HL-60/S4 (cell line): ENCODE data around the gene CBFA2T2.

Source experiments
- in situ Hi-C: fragments of 300-500 bp; cut with MboI; formaldehyde crosslinking; loops from 2 replicates; pipeline ENCODE4 v1.14.3; 2022; ENCODE audit warnings: low sequenced_read_pairs

CBFA2T2 gene

GRCh38 chr20:33660685-33661058, 170.8 kb downstream of the CBFA2T2 start:
- in situ Hi-C loops, result loop anchor here (10.0 kb wide), 1 partner anchor 196 kb away; no protein-coding TSS in a partner anchor

DNA sequence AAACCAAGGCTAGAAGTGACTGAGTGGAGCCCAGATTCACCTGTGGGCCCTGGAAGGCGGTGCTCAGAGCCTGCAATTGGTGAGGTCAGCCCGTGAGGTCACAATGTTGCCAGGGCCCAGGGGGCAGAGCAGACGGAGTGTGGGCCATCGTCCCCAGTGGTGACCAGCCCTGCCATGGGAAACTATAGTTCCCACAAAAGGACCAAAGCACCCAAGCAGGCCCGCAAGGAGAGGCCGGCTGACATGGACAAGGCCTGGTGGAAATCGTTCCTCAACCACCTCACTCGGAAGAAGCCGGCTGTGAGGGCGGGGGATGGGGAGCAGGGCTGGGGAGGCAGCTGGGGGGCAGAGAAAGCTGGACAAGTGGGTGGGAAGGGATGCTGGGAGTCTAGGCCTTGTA, 172.3 kb downstream of the CBFA2T2 start, which contains the start of gene C20orf144:
Gene C20orf144 (plus strand): TSS at position 156 of the 400 bp plus-strand sequence. CDS start 19 bp downstream, at position 175.
- in situ Hi-C loops, result loop anchor here (10.0 kb wide), 1 partner anchor 197 kb away; no protein-coding TSS in a partner anchor

DNA sequence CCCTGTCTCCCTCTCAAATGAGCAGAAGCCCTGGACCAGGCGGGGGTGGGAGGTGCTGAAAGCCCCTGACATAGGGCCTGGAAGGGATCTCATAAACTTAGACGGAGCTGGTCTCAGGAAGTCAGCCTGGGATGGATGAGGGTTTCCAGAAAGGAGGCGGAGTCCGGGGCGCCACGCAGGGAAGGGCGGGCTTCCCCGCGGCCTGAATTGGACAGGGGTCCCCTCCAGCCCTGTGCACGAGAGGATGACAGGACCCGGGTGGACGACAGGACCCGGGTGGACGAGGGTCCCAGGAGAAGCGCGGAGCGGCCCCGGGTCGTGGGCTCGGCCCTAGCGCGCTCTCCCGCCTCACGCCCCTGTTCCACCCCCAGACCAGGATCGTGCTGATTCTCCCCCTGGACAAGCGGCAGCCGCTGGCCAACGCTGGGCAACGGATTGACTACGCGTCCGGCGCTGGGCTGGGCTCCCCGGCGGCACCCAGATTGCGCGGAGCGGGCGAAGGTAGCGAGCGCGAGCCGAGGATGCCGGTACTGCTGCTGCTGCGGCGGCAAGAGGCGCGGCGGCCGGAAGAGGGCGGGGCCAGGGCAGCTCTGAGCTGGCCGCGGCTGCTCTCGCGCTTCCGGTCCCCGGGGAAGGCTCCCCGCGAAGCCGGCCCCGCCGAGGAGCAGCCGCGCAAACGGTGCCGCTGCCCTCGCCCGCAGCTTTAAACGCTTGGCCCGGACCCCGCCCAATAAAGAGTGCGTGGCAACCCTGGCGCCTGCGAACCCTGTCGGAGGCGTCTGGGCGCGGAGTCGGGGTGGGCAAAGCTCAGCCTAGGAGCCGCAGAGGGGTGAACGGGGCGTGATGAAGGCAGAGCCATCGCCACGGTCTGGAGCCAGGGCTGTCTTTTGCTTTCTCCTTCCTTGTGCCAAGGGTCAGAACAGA, 173.5 kb downstream of the CBFA2T2 start:
- in situ Hi-C loops, result loop anchor here (10.0 kb wide), 1 partner anchor 199 kb away; no protein-coding TSS in a partner anchor

DNA sequence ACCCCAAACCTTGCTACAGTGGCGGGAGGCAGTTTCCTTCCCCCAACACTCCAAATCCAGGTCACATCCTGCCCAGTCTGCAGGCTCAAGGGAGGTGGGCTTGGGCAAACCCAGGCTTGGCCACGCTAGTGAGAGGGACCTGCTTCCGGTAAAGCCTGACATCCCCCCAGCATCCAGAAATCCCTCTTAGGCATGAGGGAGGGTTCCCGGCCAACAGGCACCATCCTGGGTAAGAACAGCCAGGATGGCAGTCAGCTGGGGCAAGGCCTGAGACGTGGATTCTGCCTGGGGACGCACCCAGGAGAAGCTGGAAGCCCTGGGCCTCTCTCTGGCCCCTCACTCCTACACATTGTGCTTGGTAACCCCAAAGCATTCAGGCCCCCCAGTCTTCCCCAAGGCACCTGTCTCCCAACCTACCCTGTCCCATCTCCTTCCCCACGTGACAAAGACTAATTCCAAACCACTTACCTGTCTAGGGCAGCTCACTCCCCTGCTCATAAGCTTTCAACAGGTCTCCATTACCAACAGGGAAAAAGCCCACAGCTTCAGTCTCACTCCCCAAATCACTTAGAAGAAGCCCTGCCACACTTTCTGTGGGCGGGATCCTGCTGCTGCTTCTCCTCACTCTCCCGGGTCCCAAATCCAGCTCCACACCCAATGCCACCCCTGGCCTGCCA, 174.3 kb downstream of the CBFA2T2 start:
- in situ Hi-C loops, result loop anchor here (10.0 kb wide), 1 partner anchor 199 kb away; no protein-coding TSS in a partner anchor

DNA sequence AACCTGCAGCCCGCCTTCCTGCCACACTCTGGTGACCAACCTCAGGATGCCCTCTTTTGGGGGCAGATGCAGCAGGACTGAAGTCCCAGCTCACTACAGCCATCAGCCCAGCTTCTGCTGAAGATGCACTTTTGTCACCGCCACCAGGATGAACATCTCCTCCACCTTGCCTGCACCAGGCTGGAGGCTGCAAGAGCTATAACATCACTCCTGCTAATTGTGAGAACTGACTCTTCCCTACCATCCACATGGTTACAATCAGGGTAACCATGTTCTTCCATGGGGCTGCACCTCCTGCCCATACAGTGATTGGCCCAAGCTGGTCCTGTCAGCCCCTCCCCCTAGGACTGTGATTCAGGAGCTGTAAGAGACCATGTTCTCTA, 174.9 kb downstream of the CBFA2T2 start:
- in situ Hi-C loops, result loop anchor here (10.0 kb wide), 1 partner anchor 200 kb away; no protein-coding TSS in a partner anchor

- in situ Hi-C loops, result loop anchor here (10.0 kb wide), 1 partner anchor 202 kb away; no protein-coding TSS in a partner anchor
Observed at GRCh38 chr20:33666293-33667244, 176.7 kb downstream of the CBFA2T2 start, which contains the start of gene ACTL10. Gene ACTL10 (plus strand): TSS chr20:33666943. CDS start chr20:33667498, 555 bp downstream.

- in situ Hi-C loops, result loop anchor here (10.0 kb wide), 1 partner anchor 202 kb away; no protein-coding TSS in a partner anchor
Observed at GRCh38 chr20:33667245-33667675, 177.4 kb downstream of the CBFA2T2 start.

DNA sequence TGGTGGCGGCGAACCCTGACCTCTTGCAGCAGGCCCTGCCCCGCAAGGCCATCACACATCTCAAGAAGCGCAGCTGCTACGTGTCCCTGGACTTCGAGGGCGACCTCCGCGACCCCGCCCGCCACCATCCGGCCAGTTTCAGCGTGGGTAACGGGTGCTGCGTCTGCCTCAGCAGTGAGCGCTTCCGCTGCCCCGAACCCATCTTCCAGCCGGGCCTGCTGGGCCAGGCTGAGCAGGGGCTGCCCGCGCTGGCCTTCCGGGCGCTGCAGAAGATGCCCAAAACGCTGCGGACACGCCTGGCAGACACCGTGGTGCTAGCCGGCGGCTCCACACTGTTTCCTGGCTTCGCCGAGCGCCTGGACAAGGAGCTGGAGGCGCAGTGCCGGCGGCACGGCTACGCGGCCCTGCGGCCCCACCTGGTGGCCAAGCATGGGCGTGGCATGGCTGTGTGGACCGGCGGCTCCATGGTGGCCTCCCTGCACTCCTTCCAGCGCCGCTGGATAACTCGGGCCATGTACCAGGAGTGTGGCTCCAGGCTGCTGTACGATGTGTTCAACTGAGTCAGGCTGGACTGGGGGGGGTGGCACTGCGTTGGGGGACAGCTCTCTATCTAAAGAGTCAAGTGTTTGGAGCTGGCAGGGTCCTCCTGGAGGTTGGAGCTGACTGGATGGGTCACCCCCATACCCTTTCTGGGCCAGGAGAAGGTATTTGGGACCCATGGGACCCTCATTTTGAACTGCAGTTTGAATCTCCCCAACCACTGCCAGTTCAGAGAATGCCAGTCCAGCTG, 178.0 kb downstream of the CBFA2T2 start:
- in situ Hi-C loops, result loop anchor here (10.0 kb wide), 1 partner anchor 203 kb away; no protein-coding TSS in a partner anchor

DNA sequence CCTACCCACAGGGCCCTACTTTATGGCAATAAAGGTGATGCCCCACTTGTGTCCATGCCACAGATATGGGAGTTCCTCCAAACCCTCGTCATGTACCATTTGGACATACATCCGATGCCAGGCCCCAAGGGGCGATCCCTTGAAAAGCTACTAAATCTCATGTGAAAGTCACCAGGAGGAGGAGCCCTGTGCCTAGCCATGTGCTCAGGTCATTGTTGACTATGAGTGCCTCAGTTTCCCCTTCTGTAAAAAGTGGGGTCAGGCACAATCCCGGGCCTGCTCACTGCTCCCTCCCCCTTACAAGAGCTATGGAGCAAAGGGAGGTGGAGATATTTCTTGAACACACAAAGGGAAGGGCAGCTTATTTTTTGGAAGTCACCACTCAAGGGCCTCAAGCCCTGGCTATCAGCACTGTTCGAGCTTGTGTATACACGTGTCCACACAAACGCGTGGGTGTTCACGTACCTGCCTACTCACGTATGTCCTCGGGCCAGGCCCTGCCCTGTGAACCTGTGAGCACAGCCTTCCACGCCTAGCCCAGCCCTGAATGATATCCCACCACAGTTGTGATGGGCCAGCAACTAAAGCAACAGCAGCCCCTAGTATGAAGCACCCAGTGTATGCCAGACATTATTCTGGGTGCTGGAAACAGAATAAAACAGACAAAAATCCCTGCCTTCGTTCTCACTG, 178.7 kb downstream of the CBFA2T2 start:
- in situ Hi-C loops, result loop anchor here (10.0 kb wide), 1 partner anchor 204 kb away; no protein-coding TSS in a partner anchor

- in situ Hi-C loops, result loop anchor here (10.0 kb wide), 1 partner anchor 204 kb away; no protein-coding TSS in a partner anchor
Observed at GRCh38 chr20:33669224-33669623, 179.3 kb downstream of the CBFA2T2 start.

GRCh38 chr20:33669873-33670640, 180.2 kb downstream of the CBFA2T2 start:
- in situ Hi-C loops, result loop anchor here (10.0 kb wide), 1 partner anchor 205 kb away; no protein-coding TSS in a partner anchor

DNA sequence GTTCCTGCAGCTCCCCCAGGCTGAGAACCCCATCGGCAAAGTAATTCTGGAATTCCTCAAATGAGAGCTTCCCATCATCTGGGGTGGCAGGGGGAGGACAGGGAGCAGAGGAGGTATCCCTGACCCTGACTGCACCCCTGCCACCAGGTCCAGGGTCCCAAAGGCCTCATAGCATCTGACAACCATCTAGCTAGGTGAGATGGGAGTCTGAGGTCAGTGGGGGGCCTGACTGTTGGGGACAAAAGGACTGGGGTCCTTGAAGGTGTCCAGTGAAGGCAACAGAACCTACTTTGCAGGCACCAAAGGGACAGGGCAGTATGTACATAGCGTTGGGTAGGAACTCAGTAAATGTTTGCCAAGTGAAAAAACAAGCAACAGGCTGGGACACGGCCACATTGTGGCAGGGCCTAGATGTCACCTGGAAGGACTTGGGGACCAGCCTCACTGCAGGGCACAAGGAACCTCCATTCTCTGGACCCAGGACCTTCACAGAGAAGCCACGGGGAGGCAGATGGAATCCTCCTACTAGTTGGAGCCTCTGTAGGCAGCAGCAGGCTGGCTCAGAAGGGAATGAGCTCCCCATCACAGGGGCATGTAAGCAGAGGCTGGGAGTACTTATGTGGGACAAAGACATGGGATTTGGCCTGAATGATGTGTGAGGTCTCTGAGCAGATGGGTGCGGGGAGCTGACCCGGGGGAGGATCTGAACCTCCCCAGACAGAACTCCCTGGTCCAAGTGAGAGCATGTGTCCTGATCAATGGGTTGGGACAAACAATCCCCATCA, 181.0 kb downstream of the CBFA2T2 start:
- in situ Hi-C loops, result no loop called here

GRCh38 chr20:33671573-33672288, 181.8 kb downstream of the CBFA2T2 start:
- in situ Hi-C loops, result no loop called here

DNA sequence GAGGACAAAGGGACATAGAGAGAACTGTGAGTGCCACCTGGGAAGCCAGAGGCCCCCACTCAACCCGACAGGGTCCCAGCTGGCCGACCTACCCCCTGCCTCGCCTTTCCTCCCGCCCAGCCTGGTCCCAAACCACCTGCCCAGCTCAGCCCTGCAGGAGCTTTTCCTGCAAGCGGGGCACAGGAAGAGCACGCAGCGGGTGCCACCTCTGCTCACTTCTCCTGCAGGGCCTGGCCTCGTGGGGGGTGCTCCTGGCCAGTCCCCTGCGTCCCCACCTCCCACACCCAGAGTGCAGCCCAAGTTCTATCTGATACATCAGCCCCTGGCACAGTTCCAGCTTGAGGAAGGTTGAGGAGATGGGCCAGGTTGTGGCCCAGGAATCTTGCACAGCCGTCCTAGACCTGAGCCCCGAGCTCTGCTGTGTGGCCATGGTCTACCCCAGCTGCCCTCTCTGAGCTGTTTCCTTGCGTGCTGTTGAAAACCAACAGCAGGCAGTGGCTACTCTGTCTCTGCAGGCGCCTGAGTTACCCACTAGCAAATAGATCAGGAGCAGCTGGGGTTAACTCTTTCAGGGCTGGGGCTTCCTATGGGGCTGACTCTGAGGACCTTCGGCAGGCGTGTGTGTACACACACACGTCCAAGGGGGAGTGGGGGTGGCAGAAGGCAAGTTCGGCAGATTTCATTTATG, 182.7 kb downstream of the CBFA2T2 start:
- in situ Hi-C loops, result no loop called here

- in situ Hi-C loops, result no loop called here
Observed at GRCh38 chr20:33673114-33673409, 183.2 kb downstream of the CBFA2T2 start.
